GM18861 (cell line): Measurements from ENCODE around the gene POU2F3.

Experiments used
- ATAC-seq: cut with Tn5 transposase; IDR thresholded peaks from one replicate; pipeline ENCODE4 v1.9.1; 2021; ENCODE audit not compliant: unreplicated experiment

The POU2F3 gene

DNA sequence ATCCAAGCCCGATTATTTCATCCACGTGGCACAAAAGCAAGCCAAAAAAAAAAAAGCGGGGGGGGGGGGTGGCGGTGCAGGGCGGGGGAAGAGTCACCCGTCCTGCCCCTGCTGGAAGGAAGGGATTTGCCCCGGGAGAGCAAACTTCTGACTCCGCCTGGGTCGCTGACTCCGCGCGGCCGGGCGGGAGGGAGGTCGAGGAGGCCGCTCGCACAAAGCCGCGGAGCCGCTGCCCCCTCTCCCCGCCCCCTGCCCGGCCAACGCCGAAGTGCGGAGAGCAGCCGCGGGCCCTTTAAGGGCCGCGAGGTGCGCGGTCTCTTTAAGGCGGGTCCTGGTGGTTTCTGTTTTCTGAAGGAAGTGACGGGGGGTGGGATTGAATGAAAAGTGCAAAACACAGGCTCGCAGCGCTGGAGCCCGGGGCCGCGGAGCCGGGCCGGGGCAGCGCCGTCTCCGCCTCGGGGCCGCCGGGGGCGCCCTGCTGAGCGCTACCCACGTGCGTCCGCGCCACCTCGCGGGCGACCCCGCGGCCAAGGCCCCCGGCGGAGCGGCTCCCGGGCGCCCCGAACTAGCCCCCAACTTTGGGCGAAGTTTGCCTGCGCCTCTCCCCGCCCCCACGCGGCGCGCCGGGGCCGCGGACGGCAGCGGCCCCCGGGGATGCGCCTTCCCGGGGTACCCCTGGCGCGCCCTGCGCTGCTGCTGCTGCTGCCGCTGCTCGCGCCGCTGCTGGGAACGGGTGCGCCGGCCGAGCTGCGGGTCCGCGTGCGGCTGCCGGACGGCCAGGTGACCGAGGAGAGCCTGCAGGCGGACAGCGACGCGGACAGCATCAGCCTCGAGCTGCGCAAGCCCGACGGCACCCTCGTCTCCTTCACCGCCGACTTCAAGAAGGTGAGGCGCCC is 29.1 kb upstream of the POU2F3 start, which contains the start of gene OAF:
TSS of gene OAF (plus strand) at position 407 of the 896 bp plus-strand sequence. CDS start at position 655, 248 bp downstream.
- ATAC-seq: no peak

DNA sequence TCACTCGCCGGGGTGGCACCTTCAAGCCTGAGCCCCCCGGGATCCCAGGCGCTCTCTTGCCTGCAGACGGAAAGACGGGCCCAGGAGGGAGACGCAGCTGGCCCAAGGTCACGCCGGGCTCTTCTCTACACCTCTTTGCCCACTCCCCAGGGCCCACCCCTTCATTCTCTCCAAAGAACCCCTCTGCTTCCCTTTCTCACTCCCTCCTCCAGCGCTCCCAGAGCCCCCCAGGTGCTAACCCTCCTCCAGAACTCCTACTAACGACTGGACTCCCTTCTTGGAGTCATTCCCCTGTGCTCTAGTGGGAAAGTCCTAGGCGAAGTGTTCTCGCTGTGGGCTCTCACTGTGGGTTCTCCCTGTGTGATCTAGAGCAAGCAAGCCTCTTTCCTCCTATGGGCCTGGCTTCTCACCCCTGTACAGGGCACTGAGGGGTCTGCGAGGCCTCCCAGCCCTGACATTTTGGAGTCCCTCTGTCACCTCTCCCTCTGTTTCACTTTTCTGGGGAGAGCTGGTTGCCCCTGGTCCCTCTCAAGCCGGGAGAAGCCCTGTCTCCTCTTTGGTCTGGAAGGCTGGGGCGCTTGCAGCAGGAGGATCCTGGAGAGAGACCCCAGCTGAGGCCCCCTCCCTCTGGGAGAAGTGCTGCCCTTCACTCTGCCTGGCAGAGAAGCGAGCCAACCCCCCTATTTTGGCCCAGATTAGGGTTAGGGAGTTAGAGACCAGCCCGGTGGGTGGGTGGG is 28.2 kb upstream of the POU2F3 start:
- no peak for ATAC-seq

DNA sequence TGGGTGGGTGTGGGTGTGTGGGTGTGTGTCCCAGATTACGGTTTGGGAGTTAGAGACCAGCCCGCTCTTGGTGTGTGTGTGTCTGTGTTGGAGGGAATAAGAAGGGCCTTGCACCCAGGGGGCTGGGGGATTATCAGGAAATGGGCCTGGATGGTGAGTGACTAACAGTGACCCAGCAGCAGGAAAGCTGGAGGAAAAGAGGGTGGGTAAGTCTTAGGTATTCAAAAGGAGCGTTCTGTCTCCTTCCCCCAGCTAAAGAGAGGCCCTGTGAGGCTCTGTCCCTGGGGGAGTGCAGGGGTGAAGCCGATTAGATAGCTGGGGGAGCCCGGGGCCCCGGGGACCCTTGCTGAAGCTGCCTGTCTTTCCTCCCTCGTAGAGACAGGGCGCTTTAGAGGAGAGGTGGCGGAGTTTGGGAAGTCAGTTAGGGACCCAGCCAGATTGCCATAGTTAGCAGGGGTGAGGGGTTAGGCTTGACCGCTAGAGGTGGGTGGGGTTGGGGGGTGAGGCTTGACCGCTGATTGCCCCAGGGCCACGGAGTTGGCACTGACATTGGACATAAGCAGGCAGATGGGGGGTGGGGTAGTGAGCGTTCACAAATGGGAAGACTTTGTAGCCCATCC is 27.6 kb upstream of the POU2F3 start:
- ATAC-seq: no peak

DNA sequence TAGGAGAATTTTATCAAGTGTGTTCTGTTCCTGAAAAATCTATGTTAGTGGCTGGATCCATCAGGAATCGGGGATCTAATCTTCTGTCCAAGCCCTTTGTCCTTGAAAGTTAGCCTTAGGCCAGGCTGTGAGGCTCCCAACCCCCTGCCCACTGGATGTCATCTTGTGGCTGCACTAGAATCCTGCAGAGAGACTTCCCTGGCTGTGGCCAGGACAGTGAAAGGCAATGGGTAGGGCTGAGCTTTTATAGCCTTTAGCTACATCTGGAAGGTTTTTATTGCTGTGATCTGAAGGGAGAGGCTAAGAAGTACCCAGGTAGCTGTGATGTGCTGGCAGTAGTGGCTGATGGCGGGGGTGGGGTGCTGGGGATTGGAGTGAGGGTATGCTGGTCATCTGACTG is 27.0 kb upstream of the POU2F3 start:
- no peak for ATAC-seq

DNA sequence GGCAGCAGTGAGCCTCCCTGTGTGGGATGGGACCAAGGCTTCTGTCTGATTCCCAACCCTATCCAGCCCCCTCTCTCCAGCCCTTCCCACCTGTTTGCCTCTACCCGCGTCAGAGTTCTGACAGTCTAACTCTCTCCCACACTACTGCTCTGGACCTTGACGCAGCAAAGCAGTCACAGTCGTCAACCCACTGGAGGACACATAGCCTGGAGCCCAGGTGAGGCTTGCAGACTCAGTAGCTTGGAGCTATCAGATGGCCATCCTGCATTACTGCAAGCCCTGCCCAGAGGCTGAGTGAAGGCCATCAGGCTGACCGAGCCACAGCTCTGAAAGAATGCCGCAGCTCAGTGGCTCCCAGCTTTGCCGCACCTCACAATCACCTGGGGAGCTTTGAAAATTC is 25.4 kb upstream of the POU2F3 start:
- ATAC-seq: no peak

DNA sequence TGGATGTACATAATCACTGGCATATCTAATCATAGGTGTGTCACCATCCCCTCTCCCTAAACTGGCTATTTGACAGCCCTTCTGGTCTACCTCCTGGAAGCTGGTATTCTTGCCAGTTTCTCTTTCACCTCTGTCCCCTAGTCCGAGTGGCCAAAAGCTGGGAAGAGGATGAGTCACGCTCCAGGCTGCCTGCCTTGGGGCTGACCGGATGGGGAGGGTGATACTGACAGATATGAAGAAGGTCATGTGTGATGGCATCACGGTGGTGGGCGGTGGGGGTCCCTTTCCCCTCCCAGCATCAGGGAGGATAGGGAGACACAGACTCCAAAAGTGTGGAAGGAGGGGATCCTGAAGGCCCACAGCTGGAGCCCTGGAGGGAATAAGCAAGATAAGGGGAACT is 24.3 kb upstream of the POU2F3 start:
- ATAC-seq: no peak

DNA sequence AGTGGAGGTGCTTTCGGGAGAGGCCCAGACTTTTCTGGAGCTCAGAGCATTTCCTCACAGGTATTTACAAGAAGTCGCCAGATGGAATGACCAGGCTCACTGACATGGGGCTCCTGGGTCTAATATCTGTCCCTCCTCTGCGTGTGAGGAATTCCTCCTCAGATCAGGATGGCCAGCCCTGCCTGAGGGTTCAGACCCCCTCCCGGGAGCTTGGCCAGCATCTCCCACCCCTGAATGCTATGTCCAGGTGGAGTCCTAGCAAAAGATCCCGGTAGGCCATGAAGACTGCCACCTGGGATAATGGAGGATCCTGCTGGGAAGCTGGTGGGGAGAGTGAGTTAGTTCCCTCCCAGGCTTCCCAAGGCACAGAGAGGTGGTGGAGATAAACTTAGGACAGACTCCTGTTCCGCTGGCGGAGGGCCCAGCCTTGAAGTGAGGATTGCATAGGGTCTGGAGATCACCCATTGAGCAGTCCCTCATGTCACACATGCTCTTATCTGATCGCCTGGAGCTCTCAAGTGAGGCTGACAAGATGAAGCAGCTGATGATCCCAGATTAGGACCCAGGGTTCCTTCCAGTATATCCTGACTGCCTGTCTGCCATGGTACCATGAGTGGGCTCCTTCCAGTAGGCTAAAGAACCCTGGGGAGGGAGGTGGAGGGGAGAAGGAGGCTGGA is 23.4 kb upstream of the POU2F3 start:
- ATAC-seq: no peak

DNA sequence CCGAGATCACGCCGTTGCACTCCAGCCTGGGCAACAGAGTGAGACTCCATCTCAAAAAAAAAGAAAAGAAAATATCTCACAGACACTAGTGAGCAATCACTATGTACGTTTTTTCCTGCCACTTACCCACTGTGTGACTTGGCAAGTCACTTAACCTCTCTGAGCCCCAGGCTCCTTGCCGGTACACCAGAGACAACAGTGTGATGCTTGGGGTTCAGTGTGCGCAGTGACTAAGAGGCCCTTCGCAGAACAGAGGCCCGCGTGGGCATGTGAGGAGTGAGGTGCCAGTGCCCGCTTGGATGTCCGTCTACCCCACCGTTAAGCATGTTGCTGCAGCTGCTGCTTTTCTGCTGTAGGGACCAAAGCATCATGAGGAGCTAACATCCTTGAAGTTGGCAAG is 22.4 kb upstream of the POU2F3 start:
- ATAC-seq: no peak

DNA sequence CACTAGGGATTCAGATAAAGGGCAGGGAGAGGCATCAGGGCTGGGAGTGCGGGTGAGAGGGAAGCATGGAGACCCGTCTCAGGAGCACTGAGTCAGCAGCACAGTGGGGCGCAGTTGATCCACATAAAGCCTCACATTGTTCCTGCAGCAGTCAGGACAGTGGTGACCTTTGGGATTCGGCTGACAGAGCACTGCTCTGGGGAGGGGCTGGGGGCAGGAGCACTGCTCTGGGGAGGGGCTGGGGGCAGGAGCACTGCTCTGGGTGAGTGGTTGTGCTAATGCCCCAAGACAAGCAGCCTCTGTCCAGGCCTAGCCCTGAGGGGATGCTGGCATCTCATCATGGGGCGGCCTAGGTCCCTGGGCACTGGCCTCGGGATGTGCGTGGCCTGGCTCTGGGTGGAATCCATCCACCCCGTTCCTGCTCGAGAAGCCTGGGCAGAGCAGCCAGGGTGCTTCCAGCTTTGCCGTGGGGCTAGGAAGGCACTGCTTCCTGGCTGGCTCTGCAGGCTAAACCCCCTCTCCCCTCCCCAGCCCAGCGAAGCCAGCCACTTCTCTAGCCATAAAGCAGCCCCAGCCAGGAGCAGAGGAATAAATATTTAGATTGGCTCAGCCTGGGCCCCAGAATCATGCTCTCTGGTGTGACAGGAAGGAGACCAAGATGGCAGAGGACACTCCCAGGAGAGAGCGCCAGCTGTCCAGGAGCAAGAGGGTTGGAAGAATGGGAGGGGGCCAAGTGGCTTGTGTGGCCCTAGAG is 21.8 kb upstream of the POU2F3 start:
- no peak for ATAC-seq

DNA sequence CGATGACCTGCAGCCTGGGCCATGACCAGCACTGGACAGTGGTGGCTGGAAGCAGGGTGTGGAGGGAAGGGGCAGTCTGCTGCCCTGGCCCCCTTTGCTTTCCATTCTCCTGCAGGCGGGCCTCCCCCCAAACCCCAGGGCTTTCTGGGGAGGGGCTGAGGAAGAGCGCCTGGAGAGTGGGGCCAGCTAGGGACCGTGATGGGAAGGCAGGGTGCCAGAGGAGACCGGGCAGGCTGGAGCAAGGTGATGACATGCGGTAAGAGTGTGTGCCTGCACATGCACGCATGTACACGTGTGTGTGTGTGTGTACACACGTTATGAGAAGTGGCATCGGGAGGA is 21.3 kb upstream of the POU2F3 start:
- no peak for ATAC-seq

DNA sequence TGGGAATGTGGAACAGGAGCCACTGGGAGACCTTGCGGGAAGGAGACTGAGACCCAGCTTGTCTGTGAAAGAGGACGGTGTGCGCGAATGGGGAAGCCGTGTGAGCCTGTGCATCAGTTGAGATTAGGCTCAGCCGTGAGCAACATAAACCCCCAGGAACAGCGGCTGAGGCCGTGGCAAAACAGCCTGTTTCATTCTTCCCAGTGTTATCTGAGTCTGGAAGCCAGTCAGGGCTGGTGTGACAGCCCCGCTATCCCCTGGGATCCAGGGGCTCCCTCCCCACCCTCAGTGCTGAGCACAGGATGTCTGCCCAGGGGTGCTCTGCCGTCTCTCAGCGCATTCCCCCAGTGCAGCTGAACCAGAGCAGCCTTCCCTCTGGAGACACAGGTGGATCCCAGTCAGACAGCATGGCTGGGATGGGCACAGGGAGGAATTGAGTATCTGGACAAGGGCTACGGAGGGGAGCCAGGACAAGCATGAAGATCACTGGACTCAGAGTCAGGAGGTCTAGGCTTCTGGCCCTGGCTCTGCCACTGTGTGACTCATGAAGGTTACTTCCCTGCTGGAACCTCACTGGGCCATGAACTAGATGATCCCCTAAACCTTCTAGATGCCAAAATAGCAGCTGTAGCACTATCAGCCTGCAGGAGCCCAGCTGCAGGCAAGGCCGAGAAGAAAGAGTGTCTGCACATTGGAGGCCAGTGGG is 20.6 kb upstream of the POU2F3 start:
- ATAC-seq: no peak

DNA sequence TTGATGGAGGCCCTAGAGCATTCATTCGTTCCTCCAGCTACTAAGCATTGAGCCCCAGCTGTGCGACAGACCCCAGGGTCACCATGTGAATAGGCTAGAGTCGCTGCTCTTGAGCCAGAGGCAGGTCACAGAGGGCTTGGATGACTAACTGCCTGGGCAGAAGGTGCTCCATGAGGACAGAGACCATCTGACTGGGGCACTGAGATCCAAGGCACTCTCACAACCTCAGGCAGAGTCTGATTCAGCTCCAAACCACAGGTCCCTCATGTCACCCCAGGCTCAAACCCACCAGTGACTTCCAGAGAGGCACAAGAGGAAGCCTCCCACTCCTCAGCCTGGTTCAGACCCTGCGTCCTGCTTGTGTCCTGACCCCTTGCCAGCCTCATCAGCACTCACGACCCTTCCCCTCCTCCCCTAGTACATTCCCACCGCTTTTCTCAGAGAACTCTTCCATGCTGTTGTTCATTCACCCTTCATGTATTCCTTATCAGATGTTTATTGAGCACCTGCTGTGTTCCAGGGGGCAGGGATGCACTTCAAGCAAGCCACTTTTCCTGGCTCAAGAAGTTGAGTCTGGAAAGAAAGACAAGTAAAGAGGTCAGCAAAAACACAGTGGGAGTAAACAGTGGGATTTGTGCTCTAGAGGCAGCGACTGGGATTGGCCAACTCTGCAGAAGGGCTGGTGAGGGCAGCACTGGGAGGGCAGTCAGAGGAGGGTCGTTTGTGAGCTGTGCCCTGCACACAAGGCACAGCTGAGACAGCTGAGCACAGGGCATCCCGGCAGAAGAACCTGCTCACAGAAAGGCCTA is 19.8 kb upstream of the POU2F3 start:
- ATAC-seq: no peak

DNA sequence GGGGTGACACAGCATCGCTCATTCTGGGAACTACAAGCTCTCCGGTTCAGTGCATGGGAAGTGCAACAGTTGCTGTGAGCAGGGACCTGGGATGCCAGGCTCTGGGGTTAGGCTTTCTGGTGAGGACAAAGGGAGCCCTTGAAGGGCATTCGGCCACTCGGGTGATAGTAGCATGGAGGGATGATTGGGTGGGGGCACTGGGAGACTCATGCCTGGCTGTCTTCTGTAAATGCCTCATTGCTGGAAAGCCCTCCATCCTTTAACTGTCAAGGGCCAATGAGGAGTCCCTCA is 19.2 kb upstream of the POU2F3 start:
- no peak for ATAC-seq

DNA sequence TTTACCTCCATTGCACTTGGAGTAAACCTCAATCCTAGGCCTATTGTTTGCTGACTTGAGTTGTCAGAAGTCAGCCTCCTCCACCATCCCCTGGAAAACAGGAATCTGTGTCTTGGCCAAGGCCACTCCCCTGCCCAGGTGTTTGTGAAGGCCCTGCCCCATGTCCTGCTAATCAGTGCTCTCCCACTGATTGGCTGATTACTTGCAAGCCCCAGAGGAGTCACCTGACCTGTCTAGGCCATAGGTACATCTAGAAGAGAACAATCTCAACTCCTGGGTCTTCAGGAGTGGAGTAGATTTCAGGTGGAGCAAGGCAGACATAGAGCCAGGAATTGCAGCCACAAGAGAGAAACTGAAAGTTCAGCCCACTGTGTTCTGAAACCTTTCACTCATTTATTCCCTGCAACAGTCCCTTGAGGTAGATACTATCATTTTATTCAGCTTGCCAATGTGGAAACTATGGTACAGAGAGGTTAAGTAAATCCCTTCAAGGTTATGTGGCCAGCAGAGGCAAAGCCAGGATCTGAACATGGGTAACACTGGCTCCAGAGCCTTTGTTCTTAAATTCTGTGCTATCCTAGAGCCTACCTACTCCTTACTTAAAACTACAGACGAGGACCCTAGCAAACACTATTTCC is 18.7 kb upstream of the POU2F3 start:
- no peak for ATAC-seq

DNA sequence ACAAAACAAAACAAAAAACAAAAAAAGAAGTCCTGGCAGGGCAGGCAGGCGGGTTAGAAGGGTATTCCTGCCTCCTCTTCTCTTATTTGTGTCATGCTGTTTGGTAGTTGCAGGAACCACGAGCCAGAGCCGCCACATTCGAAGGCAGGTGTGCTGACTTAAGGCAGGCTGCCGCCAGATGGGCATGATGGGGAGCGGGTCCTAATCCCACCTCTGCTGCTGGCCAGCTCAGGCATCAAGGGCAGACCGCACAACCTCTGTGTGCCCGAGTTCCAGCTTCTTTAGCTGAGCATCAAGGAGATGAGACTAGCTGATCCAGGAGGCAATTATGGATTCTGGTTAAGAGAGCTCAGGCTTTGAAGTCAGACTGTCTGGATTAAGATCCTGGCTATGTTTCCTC is 17.0 kb upstream of the POU2F3 start:
- no peak for ATAC-seq

DNA sequence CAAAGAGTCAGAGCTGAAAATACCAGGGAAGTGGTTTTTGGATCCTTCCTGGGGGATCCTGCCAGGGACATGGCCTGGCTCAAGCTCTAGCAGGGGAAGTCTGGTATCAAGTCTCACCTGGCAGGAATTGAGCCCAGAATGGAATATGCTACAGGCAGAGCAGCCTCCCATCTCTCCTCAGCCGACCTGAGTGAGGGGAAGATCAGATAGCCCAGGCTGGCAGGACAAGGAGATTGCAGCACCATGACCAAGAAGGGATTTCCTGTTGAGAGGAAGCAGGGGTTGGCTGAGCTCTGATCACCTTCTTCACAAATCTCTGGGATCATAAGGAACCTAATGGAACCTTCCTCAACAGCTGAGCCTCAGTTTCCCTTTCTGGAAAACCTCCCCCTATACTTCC is 16.1 kb upstream of the POU2F3 start:
- ATAC-seq: no peak

DNA sequence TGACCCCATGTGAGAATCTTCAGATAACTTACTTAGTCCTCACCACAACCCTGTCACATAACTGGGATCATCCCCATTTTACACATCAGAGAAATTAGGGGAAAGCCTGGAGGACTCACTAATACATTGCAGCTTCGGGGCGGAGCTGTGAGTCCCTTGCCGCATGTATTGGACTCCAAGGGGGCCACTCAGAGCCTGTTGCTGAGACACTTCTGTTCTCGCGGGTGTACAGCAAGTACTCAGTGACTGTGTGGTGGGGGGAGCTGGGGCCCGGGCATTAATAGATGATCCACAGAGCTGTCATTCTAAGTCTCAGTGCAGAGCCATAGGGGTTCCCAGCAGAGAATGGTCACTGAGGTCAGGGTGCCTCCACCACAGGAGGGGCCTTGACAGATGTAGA is 15.6 kb upstream of the POU2F3 start:
- no peak for ATAC-seq

DNA sequence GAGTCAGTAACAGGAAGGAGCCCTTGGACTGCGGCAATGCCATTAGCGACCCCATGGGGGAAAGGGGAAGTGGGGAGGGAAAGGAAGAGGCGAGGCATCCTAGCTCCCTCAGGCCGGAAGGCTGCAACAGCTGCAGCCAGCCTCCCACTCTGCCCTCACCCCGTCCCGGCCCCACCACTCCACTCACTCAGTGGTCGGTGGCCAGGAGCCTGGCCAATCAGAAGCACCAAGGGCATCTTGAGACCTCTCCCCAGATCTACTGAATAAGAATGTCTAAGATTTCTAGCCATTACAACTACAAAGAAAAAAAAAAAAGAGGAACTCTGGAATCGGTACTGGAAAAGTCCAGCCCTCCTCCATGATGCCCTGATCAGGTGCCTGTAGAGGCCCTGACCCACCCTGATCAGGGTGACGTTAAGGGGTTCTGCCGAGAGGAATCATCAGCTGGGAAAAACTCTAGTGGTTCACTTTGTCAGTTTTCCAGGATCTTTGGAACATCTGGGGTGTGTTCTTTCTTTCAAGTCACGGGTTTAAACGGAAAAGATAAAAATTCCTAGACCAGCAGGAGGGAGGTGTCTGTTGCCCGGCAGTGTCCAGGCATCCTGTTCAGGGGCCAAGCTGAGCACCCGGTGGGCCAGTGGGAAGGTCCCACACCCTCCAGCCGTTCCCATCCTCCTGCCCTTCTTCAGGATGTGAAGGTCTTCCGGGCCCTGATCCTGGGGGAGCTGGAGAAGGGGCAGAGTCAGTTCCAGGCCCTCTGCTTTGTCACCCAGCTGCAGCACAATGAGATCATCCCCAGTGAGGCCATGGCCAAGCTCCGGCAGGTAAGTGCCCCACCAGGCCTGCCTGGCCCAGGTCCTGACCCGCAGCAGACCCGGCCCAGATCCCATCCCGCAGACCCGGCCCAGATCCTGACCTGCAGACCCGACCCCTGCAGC is 14.7 kb upstream of the POU2F3 start:
- no peak for ATAC-seq
